ENCODE results near the gene LBH.

The LBH gene

GRCh38 chr2:30278419-30278818, 47.1 kb downstream of the LBH start:
- DNase-seq (ENCODE audit: insufficient read length, low spot score) (no peak), FAIRE-seq (no peak)
- no peak for TF ChIP-seq CTCF (IDR thresholded peaks at IDR 0.05; ENCODE audit: insufficient read depth, missing control alignments)

GRCh38 chr2:30280596-30281434, 49.5 kb downstream of the LBH start:
- FAIRE-seq (no peak), DNase-seq (ENCODE audit: insufficient read length, low spot score) (no peak)
- TF ChIP-seq CTCF (IDR thresholded peaks at IDR 0.05; ENCODE audit: insufficient read depth, missing control alignments): no peak

GRCh38 chr2:30282081-30282480, 50.7 kb downstream of the LBH start:
- no peak for FAIRE-seq
- TF ChIP-seq CTCF (IDR thresholded peaks at IDR 0.05; ENCODE audit: insufficient read depth, missing control alignments): no peak
- no peak for DNase-seq (ENCODE audit: insufficient read length, low spot score)

GRCh38 chr2:30282721-30283120, 51.4 kb downstream of the LBH start:
- TF ChIP-seq CTCF (IDR thresholded peaks at IDR 0.05; ENCODE audit: insufficient read depth, missing control alignments): no peak
- no peak for DNase-seq (ENCODE audit: insufficient read length, low spot score)
- no peak for FAIRE-seq

- FAIRE-seq (no peak), DNase-seq (ENCODE audit: insufficient read length, low spot score) (no peak)
- TF ChIP-seq CTCF (IDR thresholded peaks at IDR 0.05; ENCODE audit: insufficient read depth, missing control alignments): no peak
Observed at GRCh38 chr2:30283931-30284565, 52.7 kb downstream of the LBH start.

GRCh38 chr2:30285758-30286157, 54.4 kb downstream of the LBH start:
- DNase-seq (ENCODE audit: insufficient read length, low spot score): no peak
- TF ChIP-seq CTCF (IDR thresholded peaks at IDR 0.05; ENCODE audit: insufficient read depth, missing control alignments): no peak
- no peak for FAIRE-seq

All from D721Med (cell line).